Ovary (tissue), 9 donors: ENCODE data around the gene PLEK2. TPM values are rescaled to one million over a fixed set of nuclear protein-coding genes. Genes with fewer than 3 reads are reported as not detected.

ENCODE experiments used
- DNase-seq, 5 donors: peaks; one replicate each; pipeline ENCODE4 v3.0.0-alpha.2; 2019 to 2020
- H3K27ac ChIP-seq, 2 donors: fragments of 200-600 bp; one replicate each; pipeline versions ENCODE4 v1.5.1 to v1.8.0; 2019 to 2022
- H3K27me3 ChIP-seq: fragments of 200-600 bp; one replicate; pipeline ENCODE4 v1.8.0; 2022
- H3K36me3 ChIP-seq: fragments of 200-600 bp; sonication (generic); one replicate; pipeline ENCODE4 v1.5.1; 2019
- H3K4me1 ChIP-seq: one replicate; pipeline ENCODE4 v1.8.1; 2013; ENCODE audit warnings: mild to moderate bottlenecking, moderate library complexity; ENCODE audit not compliant: insufficient read depth
- H3K4me3 ChIP-seq: fragments of 200-600 bp; sonication (generic); one replicate; pipeline ENCODE4 v1.5.1; 2017
- H3K9me3 ChIP-seq, 2 donors: fragments of 200-600 bp in 1 of 2; sonication (generic) in 1 of 2; one replicate each; pipeline versions ENCODE4 v1.5.1 to v1.8.1; 2013 to 2019; ENCODE audit warnings: mild to moderate bottlenecking in 1 of 2, moderate library complexity in 1 of 2
- CTCF ChIP-seq, 3 donors: fragments of 450-650 bp in 2 of 3; fragments of 200-600 bp in 1 of 3; IDR thresholded peaks; one replicate each; pipeline versions ENCODE4 v1.5.1 to v1.8.0; 2016 to 2022; ENCODE audit warnings: antibody characterized with exemption in 3 of 3, mild to moderate bottlenecking in 1 of 3
- EP300 ChIP-seq: sonication (generic); formaldehyde crosslinking; IDR thresholded peaks from one replicate; pipeline ENCODE4 v1.6.1; 2017; ENCODE audit warnings: antibody characterized with exemption
- POLR2A ChIP-seq: fragments of 450-650 bp; IDR thresholded peaks from one replicate; pipeline ENCODE4 v1.6.1; 2017; ENCODE audit warnings: antibody characterized with exemption, mild to moderate bottlenecking, moderate library complexity
- WGBS, 3 donors: extraction: QIAGEN DNeasy Blood & Tissue Kit in 1 of 3; methylation state at CpG; one replicate each; pipeline versions ENCODE4 v1.1.5 to v1.1.7; 2013 to 2017; 5-methylcytosine and 5-hydroxymethylcytosine counted together
- intact Hi-C, 4 donors: fragments of 100-400 bp; cut with DNase I; formaldehyde crosslinking; loops; one replicate each; pipeline versions ENCODE4 v1.11.0 to v1.15.1; 2022 to 2023
- polyA plus RNA-seq, 2 donors: library from polyadenylated mRNA; stranded (reverse); fragments of 200-250 nt in 1 of 2; fragments of 350-450 nt in 1 of 2; fragmentation: Illumina TruSeq in 1 of 2; extraction: RNeasy Lipid Tissue Mini Kit (QIAGEN cat#74804) in 1 of 2; gene quantifications; one replicate each; pipeline ENCODE4 v1.2.3, GENCODE V29; 2013 to 2014
- total RNA-seq, 7 donors: library from RNA; depleted of rRNA in 2 of 7; stranded (reverse); fragments of >200 nt in 2 of 7; fragmentation: NEBNext Ultra II Directional in 3 of 7; extraction: Animal tissue kit (Norgen Biotek cat#: 25700) in 3 of 7; gene quantifications; one replicate each; pipeline versions ENCODE4 v1.1.0 to v1.2.4, GENCODE V29; 2016 to 2023
- donor health status: DM: no; HTN: no; CAD: no; lungs with moderate emphysema.
- donor health status: DM: no; HTN: no; CAD: no.
- donor health status: Bipolar disorder and iron deficiency.
- donor health status: DM: yes; HTN: yes; CAD: no.
- donor health status: DM: no; HTN: no; CAD: no.
- donor health status: DM: yes; HTN: yes; CAD: no.

The PLEK2 gene
- total and polyA plus RNA-seq, 9 donors = 0.43 to 130 (median 1.9) TPM; not detected in 2

GRCh38 chr14:67421356-67422224 is 9.6 kb upstream of the PLEK2 start:
- intact Hi-C loops = loop anchor here in 3 of 4 donors (10.0 kb wide), 2 partner anchors 153 to 283 kb away; partner anchors contain the start of gene RDH12 (in 1 of the 3)
- Histone ChIP-seq H3K27me3 (no peaks in the 10 kb centered on the region), H3K4me1 (no peaks in the 10 kb centered on the region), H3K9me3 (no peaks in the 10 kb centered on the region), H3K27ac (no peak overlapping the region), H3K36me3 (no peaks in the 10 kb centered on the region), H3K4me3 (no peak overlapping the region)
- no peak for TF ChIP-seq CTCF (IDR thresholded peaks at IDR 0.05)
- no peak for TF ChIP-seq POLR2A
- WGBS, 3 donors = 83 to 92% (median 88%) methylated on average over 11 of the region's 11 CpGs
- no peak for DNase-seq

- DNase-seq = no peak
- no peaks in the 10 kb centered on the region for H3K4me1 ChIP-seq
- H3K36me3 ChIP-seq = no peaks in the 10 kb centered on the region
- TF ChIP-seq POLR2A = no peak
- no peak for TF ChIP-seq CTCF (IDR thresholded peaks at IDR 0.05)
- no peak for TF ChIP-seq EP300
- H3K4me3 ChIP-seq = no peak overlapping the region
- H3K9me3 ChIP-seq = no peaks in the 10 kb centered on the region
- intact Hi-C loops = loop anchor here in 3 of 4 donors (10.0 kb wide), 2 partner anchors 155 to 285 kb away; partner anchors contain the start of gene RDH12 (in 1 of the 3)
- no peak overlapping the region for H3K27ac ChIP-seq
- H3K27me3 ChIP-seq = no peaks in the 10 kb centered on the region
- 71 to 79% (median 74%) methylated on average over 12 of the region's 12 CpGs for WGBS, 3 donors
Measured at GRCh38 chr14:67420102-67420739, 8.3 kb upstream of the PLEK2 start.

GRCh38 chr14:67418401-67419191 is 6.6 kb upstream of the PLEK2 start:
- no peak overlapping the region for H3K4me3 ChIP-seq
- TF ChIP-seq POLR2A = no peak
- no peak for TF ChIP-seq CTCF (IDR thresholded peaks at IDR 0.05)
- TF ChIP-seq EP300 = no peak
- intact Hi-C loops = no loop called here
- no peak for DNase-seq
- no peaks in the 10 kb centered on the region for H3K27me3 ChIP-seq
- no peak overlapping the region for H3K27ac ChIP-seq
- no peaks in the 10 kb centered on the region for H3K9me3 ChIP-seq
- no peaks in the 10 kb centered on the region for H3K36me3 ChIP-seq
- WGBS, 3 donors = 74 to 78% (median 78%) methylated on average over 11 of the region's 11 CpGs
- no peaks in the 10 kb centered on the region for H3K4me1 ChIP-seq

GRCh38 chr14:67417633-67418032 is 5.7 kb upstream of the PLEK2 start:
- WGBS, 3 donors = 72 to 79% (median 77%) methylated on average over 3 of the region's 3 CpGs
- Histone ChIP-seq H3K4me3 (no peak overlapping the region), H3K36me3 (no peaks in the 10 kb centered on the region), H3K27ac (no peak overlapping the region), H3K27me3 (no peaks in the 10 kb centered on the region), H3K9me3 (no peaks in the 10 kb centered on the region), H3K4me1 (no peaks in the 10 kb centered on the region)
- TF ChIP-seq CTCF (IDR thresholded peaks at IDR 0.05) = no peak
- TF ChIP-seq POLR2A = no peak
- TF ChIP-seq EP300 = no peak
- DNase-seq = no peak
- intact Hi-C loops = no loop called here
